Adrenal gland (tissue), 12 donors: ENCODE measurements around the gene DNAH3. TPM values are rescaled to one million over a fixed set of nuclear protein-coding genes. Genes with fewer than 3 reads are reported as not detected.

ENCODE experiments used
- DNase-seq, 7 donors: peaks; one replicate each; pipeline ENCODE4 v3.0.0-alpha.2; 2019 to 2020
- H3K27ac ChIP-seq, 5 donors: fragments of 200-600 bp; sonication (generic) in 4 of 5; 1 replicate in 3 of 5; 2 replicates in 2 of 5; pipeline versions ENCODE4 v1.5.1 to v1.8.0; 2016 to 2020; ENCODE audit warnings: mild to moderate bottlenecking in 1 of 5
- H3K27me3 ChIP-seq: fragments of 200-600 bp; 2 replicates; pipeline ENCODE4 v1.8.0; 2021
- H3K36me3 ChIP-seq, 2 donors: fragments of 200-600 bp; replicated peaks in 1 of 2; 1 replicate in 1 of 2; 2 replicates in 1 of 2; pipeline versions ENCODE4 v1.5.1 to v1.8.0; 2018 to 2022
- H3K4me1 ChIP-seq, 2 donors: fragments of 200-600 bp; replicated peaks in 1 of 2; 1 replicate in 1 of 2; 2 replicates in 1 of 2; pipeline versions ENCODE4 v1.5.1 to v1.8.0; 2018 to 2021
- H3K4me3 ChIP-seq, 4 donors: fragments of 200-600 bp; sonication (generic) in 3 of 4; one replicate each; pipeline ENCODE4 v1.5.1; 2016 to 2018
- H3K9me3 ChIP-seq, 3 donors: fragments of 200-600 bp; sonication (generic) in 1 of 3; replicated peaks in 1 of 3; 1 replicate in 2 of 3; 2 replicates in 1 of 3; pipeline versions ENCODE4 v1.5.1 to v1.8.0; 2016 to 2021
- CTCF ChIP-seq, 6 experiments: fragments of 450-650 bp in 4 of 6; fragments of 200-600 bp in 2 of 6; sonication (generic) in 1 of 6; IDR thresholded peaks; 1 replicate in 5 of 6; 2 replicates in 1 of 6; pipeline versions ENCODE4 v1.5.1 to v1.8.0; 2016 to 2021; ENCODE audit warnings: antibody characterized with exemption in 6 of 6, mild to moderate bottlenecking in 2 of 6, moderate library complexity in 1 of 6
- POLR2A ChIP-seq, 2 donors: fragments of 450-650 bp; IDR thresholded peaks; one replicate each; pipeline ENCODE4 v1.6.1; 2017; ENCODE audit warnings: antibody characterized with exemption in 2 of 2, mild to moderate bottlenecking in 2 of 2, moderate library complexity in 1 of 2
- WGBS, 4 donors: extraction: QIAGEN DNeasy Blood & Tissue Kit in 2 of 4; methylation state at CpG; one replicate each; pipeline versions ENCODE4 v1.1.5 to v1.1.7; 2013 to 2017; 5-methylcytosine and 5-hydroxymethylcytosine counted together
- intact Hi-C, 2 donors: fragments of 100-400 bp; cut with DNase I; formaldehyde crosslinking; loops; one replicate each; pipeline versions ENCODE4 v1.14.1 to v1.15.0; 2022 to 2023
- polyA plus RNA-seq, 3 donors: library from polyadenylated mRNA; stranded (reverse); fragments of 200-250 nt in 2 of 3; fragments of 350-450 nt in 1 of 3; fragmentation: Illumina TruSeq in 1 of 3; extraction: RNeasy Lipid Tissue Mini Kit (QIAGEN cat#74804) in 1 of 3; gene quantifications; one replicate each; pipeline ENCODE4 v1.2.3, GENCODE V29; 2013 to 2014
- total RNA-seq, 9 donors: library from RNA; depleted of rRNA in 4 of 9; stranded (reverse); fragments of >200 nt in 4 of 9; fragments of 120-200 nt in 1 of 9; fragmentation: NEBNext Ultra II Directional in 1 of 9; extraction: Animal tissue kit (Norgen Biotek cat#: 25700) in 1 of 9; gene quantifications; one replicate each; pipeline versions ENCODE4 v1.1.0 to v1.2.4, GENCODE V29; 2013 to 2023
- donor health status: healthy with polysubstance abuse.
- donor health status: Bipolar disorder and iron deficiency.
- donor health status: DM: yes; HTN: yes; CAD: no.
- donor health status: DM: no; HTN: no; CAD: no.
- donor health status: DM: no; HTN: no; CAD: no.
- donor health status: DM: yes; HTN: yes; CAD: no.

DNAH3 gene
- total and polyA plus RNA-seq, 12 donors: 0.06 to 0.40 (median 0.20) TPM; not detected in 6

- Histone ChIP-seq H3K27me3 (no peaks in the 10 kb centered on the region), H3K36me3 (peaks cover 0 to 6% of the 10 kb centered on the region in 2 donors), H3K4me1 (peaks cover 55 to 62% of the 10 kb centered on the region in 2 donors), H3K9me3 (no peaks in the 10 kb centered on the region), H3K27ac (peak overlapping the region; percentile 6 to 76 (median 66)), H3K4me3 (peak overlapping the region in 1 of 4 donors; percentile 21)
- TF ChIP-seq CTCF (IDR thresholded peaks at IDR 0.05) (no peak), POLR2A (IDR thresholded peaks at IDR 0.05) (no peak)
- WGBS, 4 donors: 41 to 57% (median 50%) methylated on average over 7 of the region's 7 CpGs
- DNase-seq: peak in 5 of 7 donors; percentile 30 to 72 (median 52)
- intact Hi-C loops: no loop called here
Observed at GRCh38 chr16:21162661-21163151, 12.1 kb upstream of the DNAH3 start.

GRCh38 chr16:21161211-21161610, 10.6 kb upstream of the DNAH3 start:
- TF ChIP-seq CTCF (IDR thresholded peaks at IDR 0.05) (no peak), POLR2A (IDR thresholded peaks at IDR 0.05) (peak in 1 of 2 donors; percentile 11)
- H3K9me3 ChIP-seq: no peaks in the 10 kb centered on the region
- DNase-seq: peak in 6 of 7 donors; percentile 41 to 82 (median 56)
- H3K27ac ChIP-seq: peak overlapping the region in 4 of 5 donors; percentile 26 to 52 (median 32)
- intact Hi-C loops: no loop called here
- H3K4me1 ChIP-seq: peaks cover 55 to 63% of the 10 kb centered on the region in 2 donors
- no peaks in the 10 kb centered on the region for H3K27me3 ChIP-seq
- H3K4me3 ChIP-seq: no peak overlapping the region
- peaks cover 0 to 6% of the 10 kb centered on the region in 2 donors for H3K36me3 ChIP-seq
- 47 to 62% (median 61%) methylated on average over 2 of the region's 2 CpGs for WGBS, 4 donors

- TF ChIP-seq CTCF (IDR thresholded peaks at IDR 0.05): no peak
- TF ChIP-seq POLR2A (IDR thresholded peaks at IDR 0.05): no peak
- H3K27ac ChIP-seq: peak overlapping the region in 3 of 5 donors; percentile 31 to 52 (median 32)
- peak overlapping the region in 1 of 4 donors; percentile 65 for H3K4me3 ChIP-seq
- no peaks in the 10 kb centered on the region for H3K27me3 ChIP-seq
- peaks cover 0 to 6% of the 10 kb centered on the region in 2 donors for H3K36me3 ChIP-seq
- no peak for DNase-seq
- 58 to 78% (median 67%) methylated on average over 1 of the region's 1 CpG for WGBS, 4 donors
- H3K4me1 ChIP-seq: peaks cover 55 to 63% of the 10 kb centered on the region in 2 donors
- intact Hi-C loops: no loop called here
- no peaks in the 10 kb centered on the region for H3K9me3 ChIP-seq
Observed at GRCh38 chr16:21160276-21160675, 9.6 kb upstream of the DNAH3 start.

GRCh38 chr16:21159281-21159951, 8.8 kb upstream of the DNAH3 start:
- Histone ChIP-seq H3K36me3 (peaks cover 0 to 5% of the 10 kb centered on the region in 2 donors), H3K27me3 (no peaks in the 10 kb centered on the region), H3K4me3 (peak overlapping the region in 3 of 4 donors; percentile 65 to 82 (median 69)), H3K4me1 (peaks cover 52 to 61% of the 10 kb centered on the region in 2 donors), H3K27ac (peak overlapping the region in 4 of 5 donors; percentile 10 to 82 (median 50)), H3K9me3 (no peaks in the 10 kb centered on the region)
- DNase-seq: peak in 6 of 7 donors; percentile 13 to 57 (median 30)
- WGBS, 4 donors: 17 to 33% (median 31%) methylated on average over 12 to 27 of the region's 27 CpGs
- no peak for TF ChIP-seq CTCF (IDR thresholded peaks at IDR 0.05)
- TF ChIP-seq POLR2A (IDR thresholded peaks at IDR 0.05): no peak
- intact Hi-C loops: loop anchor here (10.0 kb wide), 3 partner anchors 135 to 1165 kb away; no protein-coding TSS in a partner anchor
